Measurements from ENCODE around the gene P3H3.

The P3H3 gene

DNA sequence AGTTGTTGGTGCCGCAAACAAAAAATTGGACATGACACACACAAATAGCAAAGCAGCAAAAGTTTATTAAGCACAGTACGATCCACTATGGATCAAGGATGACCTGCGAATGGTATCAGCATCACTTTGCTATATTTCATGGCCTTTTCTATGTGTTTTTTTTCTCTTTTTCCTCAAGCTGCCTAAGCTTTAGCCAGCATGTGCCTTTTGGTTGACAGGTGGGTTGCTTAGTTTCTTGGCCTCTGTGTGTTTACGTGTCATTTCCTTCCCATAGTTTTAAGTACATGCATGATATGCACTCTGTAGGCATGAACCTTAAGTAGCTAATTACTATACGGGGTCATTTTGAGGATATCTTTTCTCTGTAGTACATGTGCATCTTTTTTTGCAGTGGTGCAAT is 29.1 kb upstream of the P3H3 start:
- DNase-seq: no peak

DNA sequence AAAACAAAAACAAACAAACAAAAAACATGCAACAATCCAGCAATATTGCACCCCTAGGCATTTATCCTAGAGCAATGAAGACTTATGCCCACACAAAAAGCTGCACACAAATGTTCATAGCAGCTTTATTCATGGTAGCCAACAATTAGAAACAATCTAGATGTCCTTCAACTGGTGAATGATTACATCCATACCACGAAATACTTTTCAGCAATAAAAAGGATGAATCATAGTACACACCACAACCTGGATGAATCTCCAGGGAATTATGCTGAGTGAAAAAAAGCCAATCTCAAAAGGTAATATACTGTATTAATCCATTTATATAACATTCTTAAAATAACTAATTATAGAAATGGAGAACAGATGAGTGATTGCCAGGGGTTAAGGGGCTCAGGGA is 21.0 kb upstream of the P3H3 start:
- no peak for DNase-seq

DNA sequence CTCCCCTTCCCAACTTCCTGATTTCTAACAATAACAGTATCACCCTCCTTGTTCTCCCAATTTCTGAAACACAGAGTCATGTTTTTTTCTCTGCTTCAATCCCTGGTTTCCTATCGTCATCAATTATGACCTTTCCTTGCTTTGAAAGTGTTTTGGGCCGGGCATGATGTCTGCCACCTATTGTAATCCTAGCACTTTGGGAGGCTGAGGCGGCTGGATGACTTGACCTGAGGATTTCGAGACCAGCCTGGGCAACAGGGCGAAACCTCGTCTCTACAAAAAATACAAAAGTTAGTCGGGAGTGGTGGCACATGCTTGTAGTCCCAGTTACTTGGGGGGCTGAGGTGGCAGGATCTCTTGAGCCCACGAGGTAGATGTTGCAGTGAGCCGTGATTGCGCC is 19.2 kb upstream of the P3H3 start:
- DNase-seq: no peak

DNA sequence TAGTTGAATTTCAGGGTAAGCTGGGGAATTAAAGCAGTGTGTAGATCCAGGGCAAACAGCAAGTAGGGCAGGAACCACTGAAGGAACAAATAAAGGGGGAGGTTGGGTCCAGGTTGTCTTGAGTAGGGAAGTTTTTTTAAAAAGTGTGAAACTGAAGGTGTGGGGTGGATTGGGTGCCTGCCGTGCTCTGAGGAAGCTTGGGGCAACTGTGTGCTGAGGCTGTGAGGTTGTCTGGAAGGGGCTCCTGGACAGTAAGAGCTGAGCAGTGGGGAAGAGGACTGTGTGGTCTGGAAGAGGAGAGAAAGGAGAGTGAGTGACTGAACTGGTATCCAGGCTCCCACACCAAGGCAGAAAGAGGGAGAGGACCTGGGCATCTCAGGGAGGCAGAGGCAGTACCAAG is 17.4 kb upstream of the P3H3 start:
- no peak for DNase-seq

- DNase-seq: no peak
Observed at GRCh38 chr12:6813363-6813762, 14.8 kb upstream of the P3H3 start.

DNA sequence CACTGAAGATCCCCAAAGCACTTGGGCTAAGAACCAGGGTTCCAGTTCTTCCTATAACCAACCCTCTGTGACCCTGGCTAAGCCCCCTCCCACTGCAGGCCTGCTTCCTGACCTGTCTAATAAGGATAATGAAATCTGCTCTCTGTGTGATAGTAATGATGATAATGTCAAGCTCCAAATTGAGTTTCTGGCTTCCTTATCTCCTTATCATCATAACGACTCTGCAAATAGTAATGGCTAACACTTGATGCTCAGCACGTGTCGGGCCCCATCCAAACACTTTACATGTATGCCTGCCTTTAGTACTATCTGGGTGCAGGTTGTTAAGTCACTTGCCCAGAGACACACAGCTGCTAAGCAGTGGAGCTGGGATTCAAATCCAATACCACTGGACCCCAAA is 11.6 kb upstream of the P3H3 start:
- DNase-seq: no peak

DNA sequence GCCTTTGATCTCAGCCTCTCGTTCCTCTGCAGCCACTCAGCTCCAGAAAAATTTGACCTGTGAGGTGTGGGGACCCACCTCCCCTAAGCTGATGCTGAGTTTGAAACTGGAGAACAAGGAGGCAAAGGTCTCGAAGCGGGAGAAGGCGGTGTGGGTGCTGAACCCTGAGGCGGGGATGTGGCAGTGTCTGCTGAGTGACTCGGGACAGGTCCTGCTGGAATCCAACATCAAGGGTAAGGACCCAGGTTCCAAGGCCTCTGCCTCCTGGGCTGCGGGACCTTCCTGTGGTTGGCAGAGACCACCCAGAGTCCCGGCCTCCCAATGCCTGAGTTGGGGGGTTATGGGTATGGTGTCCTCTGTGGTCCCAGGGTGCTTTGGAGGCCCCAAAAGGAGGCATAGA is 11.1 kb upstream of the P3H3 start:
- no peak for DNase-seq

DNA sequence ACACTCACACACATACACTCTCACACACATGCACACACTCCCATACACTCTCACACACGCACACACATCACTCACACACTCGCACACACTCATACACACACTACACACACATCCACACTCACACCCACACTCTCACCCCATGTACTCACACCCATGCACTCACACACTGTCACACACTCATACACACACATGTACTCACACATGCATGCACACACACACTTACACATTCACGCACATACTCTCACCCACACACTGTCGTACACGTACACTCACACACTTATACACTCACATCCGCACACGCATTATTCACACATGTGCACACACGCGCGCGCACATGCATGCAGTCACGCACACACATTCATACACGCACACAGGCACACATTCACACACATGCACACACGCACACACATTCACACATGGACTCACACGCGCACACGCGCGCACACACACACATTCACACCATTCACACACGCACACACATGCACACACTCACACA is 10.5 kb upstream of the P3H3 start:
- DNase-seq: no peak

- DNase-seq: no peak
Observed at GRCh38 chr12:6818222-6818621, 10.0 kb upstream of the P3H3 start.

DNA sequence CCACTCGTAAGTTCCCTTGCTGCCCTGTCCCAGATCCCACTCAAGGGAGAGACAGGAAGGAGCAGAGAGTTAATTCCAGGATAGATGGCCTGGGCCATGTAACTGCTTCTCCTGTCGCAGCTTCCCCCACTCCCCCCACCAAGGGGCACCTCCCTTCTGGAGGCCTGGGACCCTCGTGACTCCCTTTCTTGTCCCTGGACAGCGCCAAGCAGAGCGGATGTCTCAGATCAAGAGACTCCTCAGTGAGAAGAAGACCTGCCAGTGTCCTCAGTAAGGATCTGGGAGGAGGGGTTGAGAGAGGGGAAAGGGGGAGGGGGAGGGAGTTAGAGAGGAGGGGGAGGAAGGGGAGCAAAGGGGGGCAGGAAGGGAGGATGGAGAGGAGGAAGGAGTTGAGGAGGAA is 9.6 kb upstream of the P3H3 start:
- no peak for DNase-seq

GRCh38 chr12:6819106-6820030 is 8.8 kb upstream of the P3H3 start:
- no peak for DNase-seq

GRCh38 chr12:6820166-6820565 is 8.0 kb upstream of the P3H3 start:
- DNase-seq: no peak

DNA sequence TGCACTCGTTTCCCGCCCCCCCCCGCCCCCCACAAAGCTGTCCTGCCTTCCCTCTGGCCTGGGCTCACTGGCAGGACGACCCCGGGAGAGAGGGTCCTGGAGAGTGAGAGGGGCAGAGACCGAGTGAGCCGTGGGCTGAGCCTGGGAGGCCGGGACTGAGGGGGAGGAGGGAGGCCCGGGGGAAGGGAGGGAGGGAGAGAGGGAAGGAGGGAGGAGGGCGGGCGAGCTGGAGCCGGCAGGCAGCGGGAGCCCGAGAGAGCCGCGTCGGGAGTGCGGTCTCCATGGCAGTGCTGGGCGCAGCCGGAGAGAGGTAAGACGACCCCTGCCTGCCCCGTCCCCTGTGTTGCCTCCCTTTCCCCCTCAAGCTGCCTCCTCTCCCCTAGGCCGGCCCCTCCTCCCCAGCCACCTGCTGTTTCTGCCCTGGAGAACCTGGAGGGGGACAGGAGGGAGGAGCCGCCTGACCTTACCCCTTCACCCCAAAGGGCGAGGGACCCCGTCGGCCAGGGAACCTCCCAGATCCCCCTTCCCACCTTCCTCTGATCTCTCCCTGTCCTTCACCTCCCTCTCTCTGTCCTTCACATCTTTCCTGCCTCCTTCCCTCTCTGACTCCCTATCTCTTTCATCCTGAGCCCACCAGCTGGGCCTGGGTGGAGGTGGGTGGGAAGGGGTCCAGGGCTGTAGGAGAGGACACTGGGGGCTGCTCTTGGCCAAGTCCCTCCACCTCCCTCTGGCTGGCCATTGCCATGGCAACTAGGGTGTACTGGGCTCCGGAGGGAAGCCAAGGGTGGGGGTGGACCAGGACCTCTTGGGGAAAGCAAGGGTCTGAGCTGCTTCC is 6.4 kb upstream of the P3H3 start, which contains the start of gene GPR162:
TSS of gene GPR162 (plus strand) at position 231 of the 835 bp plus-strand sequence. CDS start 2,078 bp downstream, outside the sequence.
- peak; percentile 21 to 76 for DNase-seq

- no peak for DNase-seq
Observed at GRCh38 chr12:6822426-6823135, 5.6 kb upstream of the P3H3 start.

DNA sequence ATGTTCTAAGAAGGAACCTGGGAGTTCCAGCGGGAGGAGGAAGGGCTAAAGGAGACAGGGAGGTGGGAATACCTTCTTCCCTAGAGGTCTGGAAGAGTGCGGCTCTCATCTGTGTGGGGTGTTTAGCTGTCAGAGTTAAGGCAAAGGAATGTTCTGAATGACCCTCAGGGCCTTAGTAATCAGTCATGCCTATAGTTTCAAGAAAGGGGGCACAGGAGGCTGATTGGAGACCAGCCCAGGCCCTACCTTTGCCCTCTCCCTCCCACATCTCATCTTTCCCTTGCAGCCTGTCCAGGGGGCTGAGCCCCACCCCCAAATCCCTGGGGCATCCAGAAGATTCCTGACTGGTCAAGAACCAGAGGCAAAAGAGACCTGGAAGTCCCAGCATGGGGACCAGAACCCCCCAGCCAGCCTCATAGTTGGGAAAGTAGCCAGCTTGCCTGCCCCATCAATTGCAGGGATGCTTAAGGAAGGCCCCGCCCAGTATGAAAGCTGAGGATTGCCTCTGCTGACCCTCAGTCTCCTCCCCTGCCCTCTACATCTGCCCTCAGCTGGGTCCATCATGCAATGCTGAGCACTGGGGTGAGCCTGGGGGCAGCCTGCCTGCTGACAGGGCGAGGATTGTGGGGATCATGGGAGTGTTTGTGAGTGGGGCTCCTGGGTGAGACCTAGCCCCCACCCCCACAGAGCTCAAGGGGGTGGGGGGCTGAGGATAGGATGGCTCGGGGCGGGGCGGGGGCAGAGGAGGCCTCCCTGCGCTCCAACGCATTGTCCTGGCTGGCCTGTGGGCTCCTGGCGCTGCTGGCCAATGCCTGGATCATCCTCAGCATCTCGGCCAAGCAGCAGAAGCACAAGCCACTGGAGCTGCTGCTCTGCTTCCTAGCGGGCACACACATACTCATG is 4.8 kb upstream of the P3H3 start:
- no peak for DNase-seq

- peak in 1 of 2 experiments; percentile 33 for DNase-seq
Observed at GRCh38 chr12:6824085-6824775, 4.0 kb upstream of the P3H3 start.

- DNase-seq: peak in 1 of 2 experiments; percentile 57
Observed at GRCh38 chr12:6824901-6825381, 3.3 kb upstream of the P3H3 start.

DNA sequence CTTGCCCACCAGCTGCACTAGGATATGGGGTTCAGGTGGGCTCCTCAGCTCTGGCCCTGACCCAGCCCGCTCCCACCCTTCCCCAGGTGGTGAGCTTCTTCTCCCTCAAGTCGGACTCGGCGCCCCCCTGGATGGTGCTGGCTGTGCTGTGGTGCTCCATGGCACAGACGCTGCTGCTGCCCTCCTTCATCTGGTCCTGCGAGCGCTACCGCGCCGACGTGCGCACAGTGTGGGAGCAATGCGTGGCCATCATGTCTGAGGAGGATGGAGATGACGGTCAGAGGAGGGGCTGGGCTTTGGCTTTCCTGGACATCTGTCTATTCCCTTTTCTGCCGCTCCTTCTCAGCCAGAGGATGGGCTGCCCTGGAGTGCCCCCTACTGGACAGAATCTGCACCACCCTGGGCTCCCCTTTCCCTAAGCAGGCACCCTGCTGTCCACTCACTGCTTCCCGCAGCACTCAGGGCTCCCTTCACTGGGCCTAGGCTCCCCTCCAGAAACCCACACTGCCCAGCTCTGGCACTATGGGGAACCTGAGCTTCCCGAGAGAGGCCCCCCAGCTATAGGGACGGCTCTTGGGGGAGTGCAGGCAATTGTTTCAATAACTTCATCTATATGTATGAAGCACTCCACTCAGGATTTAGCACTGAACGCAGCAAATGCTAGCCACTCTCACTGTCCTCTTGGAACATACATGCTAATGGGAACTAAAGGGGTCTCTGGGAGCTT is 2.6 kb upstream of the P3H3 start:
- peak; percentile 40 to 84 for DNase-seq

DNA sequence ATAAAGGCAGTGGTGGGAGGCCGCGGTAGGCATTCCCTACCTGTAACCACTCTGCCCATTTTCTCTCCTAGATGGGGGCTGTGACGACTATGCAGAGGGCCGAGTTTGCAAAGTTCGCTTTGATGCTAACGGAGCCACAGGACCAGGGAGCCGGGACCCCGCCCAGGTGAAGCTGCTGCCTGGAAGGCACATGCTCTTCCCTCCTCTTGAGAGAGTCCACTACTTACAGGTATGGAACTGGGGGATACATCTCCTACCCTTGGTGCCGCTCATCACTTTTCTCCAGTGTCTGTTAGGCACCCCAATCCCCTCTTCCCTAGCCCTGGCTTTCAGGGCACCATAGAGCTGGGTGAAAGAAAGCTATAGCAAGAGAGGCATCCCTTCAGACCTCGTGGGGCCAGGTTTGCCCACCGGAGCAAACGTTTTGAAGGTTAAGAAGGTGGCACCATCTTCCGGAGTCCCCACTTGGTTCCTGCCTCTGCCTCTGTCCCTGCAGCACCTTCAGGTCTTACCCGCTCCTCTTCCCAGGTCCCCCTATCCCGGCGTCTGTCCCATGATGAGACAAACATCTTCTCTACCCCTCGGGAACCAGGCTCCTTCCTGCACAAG is 2.0 kb upstream of the P3H3 start:
- DNase-seq: no peak
